ENCODE measurements around the gene NUBPL. TPM values are rescaled to one million over a fixed set of nuclear protein-coding genes. Genes with fewer than 3 reads are reported as not detected.
A peak's percentile ranks its signal among the peaks of the same experiment; 100 is the strongest.
"Not testable (repeated sequence)": the region's sequence is repeated elsewhere in the genome, so short reads cannot be mapped to it uniquely, and the experiment has no call there.

The NUBPL gene
- total RNA-seq, 1 donor from 2014 or later = 14.5 TPM

DNA sequence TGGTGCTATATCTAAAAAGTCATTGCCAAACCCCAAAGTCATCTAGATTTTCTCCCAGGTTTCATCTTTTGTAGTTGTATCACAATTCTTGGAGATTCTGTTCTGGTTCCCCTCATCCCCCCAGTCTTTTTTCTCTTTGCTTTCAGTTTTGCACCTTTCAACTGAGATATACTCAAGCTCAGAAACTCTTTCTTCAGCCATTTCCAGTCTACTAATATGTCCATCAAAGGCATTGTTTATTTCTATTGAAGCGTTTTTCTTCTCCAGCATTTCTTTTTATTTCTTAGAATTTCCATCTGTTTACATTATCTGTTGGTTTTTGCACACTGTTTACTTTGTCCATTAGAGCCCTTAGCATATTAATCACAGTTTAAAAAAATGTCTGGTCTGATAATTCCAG, 179.5 kb downstream of the NUBPL start:
- DNase-seq (ENCODE audit: low read depth) = no peak

GRCh38 chr14:31745741-31746140, 184.5 kb downstream of the NUBPL start:
- DNase-seq (ENCODE audit: low read depth) = no peak

GRCh38 chr14:31746326-31746725, 185.1 kb downstream of the NUBPL start:
- no peak for DNase-seq (ENCODE audit: low read depth)

GRCh38 chr14:31749275-31749674, 188.1 kb downstream of the NUBPL start:
- DNase-seq (ENCODE audit: low read depth) = no peak

DNA sequence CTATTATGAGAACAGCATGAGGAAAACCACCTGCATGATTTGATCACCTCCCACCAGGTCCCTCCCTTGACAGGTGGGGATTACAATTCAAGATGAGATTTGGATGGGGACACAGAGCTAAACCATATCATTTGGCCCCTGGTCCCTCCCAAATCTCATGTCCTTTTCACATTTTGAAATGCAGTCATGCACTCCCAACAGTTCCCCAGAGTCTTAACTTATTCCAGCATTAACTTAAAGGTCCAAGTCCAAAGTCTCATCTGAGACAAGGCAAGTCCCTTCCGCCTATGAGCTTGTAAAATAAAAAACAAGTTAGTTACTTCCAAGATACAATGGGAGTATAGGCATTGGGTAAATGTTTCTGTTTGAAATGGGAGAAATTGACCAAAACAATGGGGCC, 189.8 kb downstream of the NUBPL start:
- not testable (repeated sequence) for DNase-seq (ENCODE audit: low read depth)

DNA sequence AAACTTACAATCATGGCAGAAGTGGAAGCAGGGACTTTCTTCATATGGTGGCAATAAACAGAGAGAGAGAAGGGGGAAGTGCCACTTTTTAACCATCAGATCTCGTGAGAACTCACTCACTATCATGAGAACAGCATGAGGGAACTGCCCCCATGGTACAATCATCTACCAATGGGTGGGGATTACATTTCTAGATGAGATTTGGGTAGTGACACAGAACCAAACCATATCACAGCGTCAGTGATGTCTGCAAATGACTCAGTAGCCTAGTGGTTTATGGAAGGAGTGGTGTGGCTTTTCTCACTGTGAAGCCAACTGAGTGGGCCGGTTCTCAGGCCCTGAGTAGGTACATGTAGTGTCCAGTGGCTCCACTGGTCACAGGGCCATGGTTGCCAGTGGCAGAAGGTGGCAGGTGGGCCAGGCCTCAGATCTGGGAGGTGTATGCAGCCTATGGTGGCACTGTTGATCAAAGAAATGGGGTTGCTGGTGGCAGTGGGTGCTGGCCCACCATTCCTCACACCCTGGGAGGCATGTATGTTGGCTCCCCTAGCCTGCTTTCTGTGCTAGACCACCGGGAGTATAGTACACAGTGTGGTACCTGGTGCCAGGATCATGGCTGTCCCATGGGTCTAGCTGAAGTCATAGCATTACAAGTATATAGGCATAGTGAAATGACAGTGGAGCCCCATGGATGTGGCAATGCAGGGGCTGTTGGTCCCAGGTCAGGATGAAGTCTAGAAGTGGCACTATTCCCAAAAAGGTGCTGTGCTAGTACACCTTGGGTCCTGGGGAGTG, 191.9 kb downstream of the NUBPL start:
- DNase-seq (ENCODE audit: low read depth) = no peak

GRCh38 chr14:31758941-31759340, 197.7 kb downstream of the NUBPL start:
- DNase-seq (ENCODE audit: low read depth) = no peak

DNA sequence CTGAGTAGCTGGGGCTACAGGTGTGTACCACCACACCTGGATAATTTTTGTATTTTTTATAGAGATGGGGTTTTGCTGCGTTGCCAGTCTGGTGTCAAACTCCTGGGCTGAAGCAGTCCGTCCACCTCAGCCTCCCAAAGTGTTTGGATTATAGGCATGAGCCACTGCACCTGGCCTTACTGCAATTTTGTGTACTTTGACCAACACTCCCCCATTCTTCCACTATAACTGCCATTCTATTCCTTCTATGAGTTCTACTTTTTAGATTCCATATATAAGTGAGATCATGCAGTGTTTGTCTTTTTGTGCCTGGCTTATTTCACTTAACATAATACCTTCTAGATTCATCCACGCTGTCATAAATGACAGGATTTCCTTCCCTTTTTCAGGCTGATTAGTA, 199.1 kb downstream of the NUBPL start:
- DNase-seq (ENCODE audit: low read depth) = no peak

DNA sequence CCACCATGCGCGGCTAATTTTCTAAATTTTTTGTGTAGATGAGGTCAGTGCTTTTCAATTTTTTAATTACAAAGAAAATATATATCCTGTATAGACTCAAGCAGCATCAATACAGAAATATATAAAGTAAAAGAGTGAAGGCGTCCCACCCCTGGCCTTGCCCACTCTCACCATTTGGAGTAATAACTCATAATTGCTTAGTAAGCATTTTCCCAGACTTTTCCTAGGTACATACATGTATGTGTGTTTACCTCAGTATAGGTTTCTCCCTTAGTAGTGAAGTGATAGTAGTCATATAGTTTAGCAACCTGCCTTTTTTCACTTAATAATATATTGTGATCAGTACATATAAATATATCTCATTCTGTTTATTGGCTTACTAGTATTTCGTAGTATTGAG, 200.1 kb downstream of the NUBPL start:
- DNase-seq (ENCODE audit: low read depth) = no peak

DNA sequence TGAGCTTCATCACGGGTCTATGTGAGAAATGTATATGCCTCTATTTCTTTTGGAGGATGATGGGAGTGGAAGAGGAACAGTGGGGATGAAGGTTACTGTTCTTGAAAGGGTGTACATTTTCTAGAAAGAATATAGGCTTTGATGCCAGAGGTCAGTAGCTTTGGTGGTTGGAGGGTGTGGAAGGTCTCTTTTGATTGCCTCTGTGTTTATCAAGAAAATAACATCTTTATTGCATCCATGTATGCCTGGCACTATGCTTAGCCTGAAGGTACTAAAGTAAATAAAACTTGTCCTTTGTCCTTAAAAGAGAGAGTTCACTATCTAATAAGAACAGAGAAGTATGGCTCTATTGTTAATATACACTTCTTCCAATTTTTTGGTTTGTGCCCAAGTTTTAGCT, 201.8 kb downstream of the NUBPL start:
- DNase-seq (ENCODE audit: low read depth) = no peak

- no peak for DNase-seq (ENCODE audit: low read depth)
Measured at GRCh38 chr14:31766315-31766892, 205.2 kb downstream of the NUBPL start.

- peak; percentile 34 for DNase-seq (ENCODE audit: low read depth)
Measured at GRCh38 chr14:31768355-31768754, 207.2 kb downstream of the NUBPL start.

- DNase-seq (ENCODE audit: low read depth) = peak; percentile 27
Measured at GRCh38 chr14:31770271-31770670, 209.1 kb downstream of the NUBPL start.

- DNase-seq (ENCODE audit: low read depth) = no peak
Measured at GRCh38 chr14:31774567-31774966, 213.4 kb downstream of the NUBPL start.

GRCh38 chr14:31777312-31777711, 216.1 kb downstream of the NUBPL start:
- DNase-seq (ENCODE audit: low read depth) = no peak

- DNase-seq (ENCODE audit: low read depth) = no peak
Measured at GRCh38 chr14:31781578-31781977, 220.4 kb downstream of the NUBPL start.

GRCh38 chr14:31785574-31785973, 224.4 kb downstream of the NUBPL start:
- no peak for DNase-seq (ENCODE audit: low read depth)

- peak; percentile 21 for DNase-seq (ENCODE audit: low read depth)
Measured at GRCh38 chr14:31787377-31787776, 226.2 kb downstream of the NUBPL start.

DNA sequence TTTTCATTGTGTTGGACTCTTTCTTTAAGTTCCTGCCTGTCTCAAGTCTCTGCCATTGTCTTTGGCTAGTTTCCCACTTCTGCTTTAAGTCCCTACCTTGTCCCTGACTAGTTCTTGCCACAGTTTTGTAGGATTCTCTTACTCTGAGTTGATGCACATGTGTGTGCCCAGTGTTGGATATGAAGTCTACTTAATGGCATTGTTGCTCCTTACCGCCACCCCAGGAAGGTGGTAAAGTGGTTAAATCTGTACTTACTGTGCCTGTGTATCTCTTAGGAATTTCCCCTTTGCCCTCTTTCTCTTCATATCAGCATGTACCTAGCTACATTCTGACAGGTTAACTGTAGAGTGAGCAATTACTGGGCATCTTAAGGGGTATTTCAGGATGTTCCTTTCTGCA, 227.1 kb downstream of the NUBPL start:
- no peak for DNase-seq (ENCODE audit: low read depth)

- no peak for DNase-seq (ENCODE audit: low read depth)
Measured at GRCh38 chr14:31792726-31793125, 231.5 kb downstream of the NUBPL start.

DNA sequence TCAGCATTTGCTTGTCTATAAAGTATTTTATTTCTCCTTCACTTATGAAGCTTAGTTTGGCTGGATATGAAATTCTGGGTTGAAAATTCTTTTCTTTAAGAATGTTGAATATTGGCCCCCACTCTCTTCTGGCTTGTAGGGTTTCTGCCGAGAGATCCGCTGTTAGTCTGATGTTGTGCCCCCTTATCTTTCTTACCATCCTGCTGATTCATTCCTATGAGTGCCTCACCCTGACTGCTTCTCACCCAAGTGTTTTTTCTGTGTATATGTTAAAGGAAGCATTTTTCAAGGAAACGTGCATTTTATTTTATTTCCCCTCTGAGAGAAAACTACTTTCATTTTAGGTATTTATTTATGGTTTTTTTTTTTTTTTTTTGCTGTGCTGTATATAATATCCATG, 236.7 kb downstream of the NUBPL start:
- not testable (repeated sequence) for DNase-seq (ENCODE audit: low read depth)

- no peak for DNase-seq (ENCODE audit: low read depth)
Measured at GRCh38 chr14:31802838-31803237, 241.6 kb downstream of the NUBPL start.

DNA sequence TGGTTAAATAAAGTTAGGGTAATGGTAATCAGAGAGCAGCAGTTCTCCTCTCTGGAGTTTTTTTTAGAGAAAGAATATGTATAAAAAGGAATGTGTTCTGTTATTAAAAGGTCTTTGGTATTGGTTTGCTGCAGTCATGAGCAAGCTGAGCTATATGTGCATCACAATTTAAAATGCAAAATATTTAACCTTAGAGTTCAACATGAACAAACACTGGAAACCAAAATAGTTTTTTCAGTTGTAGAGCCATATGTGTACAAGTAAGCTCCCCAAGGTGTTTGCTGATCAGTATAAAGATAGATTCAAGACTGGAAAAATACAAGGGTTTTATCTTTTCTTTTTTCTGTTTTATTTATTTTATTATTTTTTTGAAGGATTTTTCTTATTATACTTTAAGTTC, 245.0 kb downstream of the NUBPL start:
- no peak for DNase-seq (ENCODE audit: low read depth)

All from renal cortical epithelial cell (primary cell).